CD4-positive, alpha-beta memory T cell (primary cell): ENCODE results near the gene LDLRAD2. TPM values are rescaled to one million over a fixed set of nuclear protein-coding genes. Genes with fewer than 3 reads are reported as not detected.

Experiments
- CTCF ChIA-PET: fragments of 350-600 bp; sonication (Branson Sonifier 250); formaldehyde crosslinking; loops from one replicate; lab custom pipeline; 2021; ENCODE audit warnings: inconsistent platforms; ENCODE audit not compliant: partially characterized antibody; lab: Charles Lee
- POLR2A ChIA-PET: fragments of 350-600 bp; sonication (Branson Sonifier 250); formaldehyde crosslinking; loops from one replicate; lab custom pipeline; 2021; ENCODE audit not compliant: partially characterized antibody; lab: Charles Lee
- DNase-seq, 5 donors: peaks; one replicate each; pipeline versions ENCODE4 v3.0.0 to v3.0.0-alpha.2; 2020 to 2022; ENCODE audit warnings: mixed read lengths in 1 of 5
- H3K27ac ChIP-seq: one replicate; pipeline ENCODE4 v1.7.0; 2013; ENCODE audit warnings: low read depth, low read length
- H3K27me3 ChIP-seq: 2 replicates; pipeline ENCODE4 v1.7.0; 2013; ENCODE audit warnings: mild to moderate bottlenecking, low read length, moderate library complexity; ENCODE audit not compliant: insufficient read depth
- H3K36me3 ChIP-seq: 2 replicates; pipeline ENCODE4 v1.7.0; 2013; ENCODE audit warnings: mild to moderate bottlenecking, low read length, moderate library complexity; ENCODE audit not compliant: insufficient read depth
- H3K4me1 ChIP-seq: 2 replicates; pipeline ENCODE4 v1.7.0; 2013; ENCODE audit warnings: mild to moderate bottlenecking, low read length, moderate library complexity; ENCODE audit not compliant: insufficient read depth
- H3K4me3 ChIP-seq, 2 donors: one replicate each; pipeline ENCODE4 v1.7.0; 2013; ENCODE audit warnings: low read length in 2 of 2, mild to moderate bottlenecking in 1 of 2
- H3K9me3 ChIP-seq, 2 donors: one replicate each; pipeline ENCODE4 v1.7.0; 2013; ENCODE audit warnings: low read length in 2 of 2, control low read depth in 1 of 2; ENCODE audit not compliant: control insufficient read depth in 1 of 2
- H3K27ac Mint-ChIP-seq, 7 donors: one replicate each; pipeline ENCODE4 v1.8.0; 2020 to 2021; ENCODE audit warnings: mixed read lengths in 7 of 7, mild to moderate bottlenecking in 6 of 7, inconsistent platforms in 3 of 7, moderate library complexity in 3 of 7
- H3K27me3 Mint-ChIP-seq, 2 donors: one replicate each; pipeline ENCODE4 v1.8.0; 2020 to 2021; ENCODE audit warnings: mixed read lengths in 2 of 2
- H3K36me3 Mint-ChIP-seq, 2 donors: one replicate each; pipeline ENCODE4 v1.8.0; 2020 to 2021; ENCODE audit warnings: mixed read lengths in 2 of 2, inconsistent platforms in 1 of 2, mild to moderate bottlenecking in 1 of 2
- H3K4me1 Mint-ChIP-seq, 4 donors: one replicate each; pipeline ENCODE4 v1.8.0; 2020 to 2021; ENCODE audit warnings: mixed read lengths in 4 of 4, mild to moderate bottlenecking in 1 of 4
- H3K4me3 Mint-ChIP-seq, 8 donors: one replicate each; pipeline ENCODE4 v1.8.0; 2020 to 2021; ENCODE audit warnings: mixed read lengths in 8 of 8, mild to moderate bottlenecking in 7 of 8, moderate library complexity in 6 of 8, inconsistent platforms in 3 of 8
- H3K9me3 Mint-ChIP-seq, 8 donors: one replicate each; pipeline ENCODE4 v1.8.0; 2020 to 2021; ENCODE audit warnings: mixed read lengths in 8 of 8, mild to moderate bottlenecking in 5 of 8, inconsistent platforms in 3 of 8, moderate library complexity in 1 of 8
- intact Hi-C: fragments of 100-400 bp; cut with micrococcal nuclease; formaldehyde crosslinking; loops from one replicate; pipeline ENCODE4 v1.15.1; 2023
- polyA plus RNA-seq, 2 donors: library from polyadenylated mRNA; unstranded; fragments of 300-500 nt; fragmentation: Illumina TruSeq; gene quantifications; one replicate each; pipeline ENCODE4 v1.2.3, GENCODE V29; 2021
- total RNA-seq, 2 experiments: library from RNA; stranded (reverse); gene quantifications; one replicate each; pipeline ENCODE4 v1.2.3, GENCODE V29; 2021

Gene LDLRAD2
- total and polyA plus RNA-seq, 4 experiments from 2014 or later: not detected

- H3K27me3 Mint-ChIP-seq: peaks cover 0 to 3% of the 10 kb centered on the region in 2 donors
- no peaks in the 10 kb centered on the region for H3K36me3 ChIP-seq
- no peaks in the 10 kb centered on the region for H3K9me3 Mint-ChIP-seq
- H3K4me3 Mint-ChIP-seq: no peak overlapping the region
- H3K4me1 ChIP-seq: no peaks in the 10 kb centered on the region
- H3K27ac Mint-ChIP-seq: no peak overlapping the region
- no peak for DNase-seq
- CTCF ChIA-PET: no interaction called here
- POLR2A ChIA-PET: no interaction called here
- H3K4me3 ChIP-seq: no peak overlapping the region
- no peaks in the 10 kb centered on the region for H3K36me3 Mint-ChIP-seq
- no peaks in the 10 kb centered on the region for H3K27me3 ChIP-seq
- H3K9me3 ChIP-seq: no peaks in the 10 kb centered on the region
- H3K27ac ChIP-seq: no peak overlapping the region
- intact Hi-C loops: no loop called here
- peaks cover 0 to 1% (median 0%) of the 10 kb centered on the region in 4 donors for H3K4me1 Mint-ChIP-seq
Observed at GRCh38 chr1:21871943-21872342, 59.9 kb downstream of the LDLRAD2 start.

- Histone ChIP-seq H3K27me3 (no peaks in the 10 kb centered on the region), H3K27ac (no peak overlapping the region), H3K4me3 (no peak overlapping the region), H3K36me3 (no peaks in the 10 kb centered on the region), H3K9me3 (no peaks in the 10 kb centered on the region), H3K4me1 (no peaks in the 10 kb centered on the region)
- no peaks in the 10 kb centered on the region for H3K9me3 Mint-ChIP-seq
- no peak overlapping the region for H3K4me3 Mint-ChIP-seq
- intact Hi-C loops: no loop called here
- POLR2A ChIA-PET: no interaction called here
- CTCF ChIA-PET: no interaction called here
- peaks cover 0 to 3% of the 10 kb centered on the region in 2 donors for H3K27me3 Mint-ChIP-seq
- no peak for DNase-seq
- H3K4me1 Mint-ChIP-seq: peaks cover 0 to 1% (median 0%) of the 10 kb centered on the region in 4 donors
- H3K27ac Mint-ChIP-seq: no peak overlapping the region
- no peaks in the 10 kb centered on the region for H3K36me3 Mint-ChIP-seq
Observed at GRCh38 chr1:21872445-21873079, 60.5 kb downstream of the LDLRAD2 start.

DNA sequence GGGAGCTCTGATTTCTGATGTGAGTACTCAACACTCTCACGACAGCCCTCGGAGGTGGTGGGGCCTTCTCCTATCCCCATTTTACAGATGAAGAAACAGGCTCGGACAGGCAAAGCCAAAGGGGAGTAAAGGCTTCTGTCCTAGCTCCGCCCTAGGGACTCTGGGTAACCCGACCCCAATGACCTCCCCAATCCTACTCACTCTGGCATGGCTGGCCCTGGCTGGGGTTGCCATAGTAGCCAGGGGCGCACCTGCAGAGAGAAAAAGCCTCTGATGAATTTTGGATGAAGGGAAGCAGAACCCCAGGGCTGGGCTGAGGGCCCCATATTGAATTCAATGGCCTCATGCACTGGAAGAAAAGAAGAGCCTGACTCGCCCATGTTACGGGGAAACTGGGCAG is 61.1 kb downstream of the LDLRAD2 start:
- no peak overlapping the region for H3K4me3 ChIP-seq
- H3K4me1 Mint-ChIP-seq: peaks cover 0 to 1% (median 0%) of the 10 kb centered on the region in 4 donors
- H3K4me3 Mint-ChIP-seq: no peak overlapping the region
- H3K27ac ChIP-seq: no peak overlapping the region
- H3K9me3 ChIP-seq: no peaks in the 10 kb centered on the region
- no peaks in the 10 kb centered on the region for H3K36me3 ChIP-seq
- DNase-seq: no peak
- H3K27ac Mint-ChIP-seq: no peak overlapping the region
- H3K36me3 Mint-ChIP-seq: no peaks in the 10 kb centered on the region
- intact Hi-C loops: no loop called here
- POLR2A ChIA-PET: no interaction called here
- no peaks in the 10 kb centered on the region for H3K27me3 ChIP-seq
- CTCF ChIA-PET: no interaction called here
- no peaks in the 10 kb centered on the region for H3K4me1 ChIP-seq
- peaks cover 0 to 3% of the 10 kb centered on the region in 2 donors for H3K27me3 Mint-ChIP-seq
- H3K9me3 Mint-ChIP-seq: no peaks in the 10 kb centered on the region

- Histone ChIP-seq H3K9me3 (no peaks in the 10 kb centered on the region), H3K4me1 (no peaks in the 10 kb centered on the region), H3K27me3 (no peaks in the 10 kb centered on the region), H3K4me3 (no peak overlapping the region), H3K36me3 (no peaks in the 10 kb centered on the region), H3K27ac (no peak overlapping the region)
- ChIA-PET POLR2A (no interaction called here), CTCF (no interaction called here)
- Mint-ChIP-seq H3K36me3 (no peaks in the 10 kb centered on the region), H3K4me3 (no peak overlapping the region), H3K27me3 (peaks cover 0 to 3% of the 10 kb centered on the region in 2 donors), H3K9me3 (no peaks in the 10 kb centered on the region), H3K27ac (no peak overlapping the region), H3K4me1 (peaks cover 0 to 1% (median 0%) of the 10 kb centered on the region in 4 donors)
- DNase-seq: no peak
- intact Hi-C loops: no loop called here
Observed at GRCh38 chr1:21873761-21874160, 61.7 kb downstream of the LDLRAD2 start.

DNA sequence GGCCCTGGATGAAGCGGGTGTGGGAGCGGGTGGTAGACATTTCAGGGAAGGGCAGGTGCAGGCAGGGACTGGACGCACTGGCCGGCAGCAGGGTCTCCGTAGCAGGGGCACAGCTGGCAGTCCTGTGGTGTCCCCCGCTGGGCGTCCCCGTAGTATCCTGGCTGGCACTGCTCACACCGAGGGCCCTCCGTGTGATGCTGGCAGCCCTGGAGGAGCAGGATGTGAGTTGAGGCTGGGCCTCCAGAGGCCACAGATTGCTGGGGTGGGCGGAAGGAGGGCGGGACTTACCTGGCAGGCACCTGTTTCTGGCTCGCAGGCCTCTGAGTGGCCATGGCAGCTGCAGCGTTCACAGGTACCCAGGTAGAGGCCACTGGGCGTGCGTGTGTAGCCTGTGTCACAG is 62.3 kb downstream of the LDLRAD2 start:
- H3K27me3 ChIP-seq: no peaks in the 10 kb centered on the region

More for the DNA sequence above, 62.3 kb downstream of the LDLRAD2 start:
- no peaks in the 10 kb centered on the region for H3K4me1 Mint-ChIP-seq
- Histone ChIP-seq H3K9me3 (no peaks in the 10 kb centered on the region), H3K36me3 (no peaks in the 10 kb centered on the region), H3K27ac (no peak overlapping the region), H3K4me1 (no peaks in the 10 kb centered on the region), H3K4me3 (no peak overlapping the region)
- intact Hi-C loops: no loop called here
- no peaks in the 10 kb centered on the region for H3K36me3 Mint-ChIP-seq
- no peak for DNase-seq
- no peaks in the 10 kb centered on the region for H3K9me3 Mint-ChIP-seq
- no peak overlapping the region for H3K4me3 Mint-ChIP-seq
- ChIA-PET POLR2A (no interaction called here), CTCF (no interaction called here)
- H3K27ac Mint-ChIP-seq: no peak overlapping the region
- peaks cover 0 to 3% of the 10 kb centered on the region in 2 donors for H3K27me3 Mint-ChIP-seq

Other genes starting within 250 kb of the LDLRAD2 start
- under 1 TPM; 0.23 to 0.72 TPM for gene RAP1GAP, start 142.9 kb upstream of the LDLRAD2 start, total RNA-seq
- gene RAP1GAP, start 142.9 kb upstream of the LDLRAD2 start, polyA plus RNA-seq: not detected
- gene USP48, start 29.1 kb upstream of the LDLRAD2 start, total RNA-seq: 100 to 1,000 TPM; 110 to 117 TPM
- gene USP48, start 29.1 kb upstream of the LDLRAD2 start, polyA plus RNA-seq: 10 to 100 TPM; 36.1 to 42.4 TPM
- 1 to 10 TPM; 1.2 TPM for gene HSPG2, start 125.0 kb downstream of the LDLRAD2 start, total RNA-seq
- not detected for gene HSPG2, start 125.0 kb downstream of the LDLRAD2 start, polyA plus RNA-seq
- not detected for gene CELA3B, start 164.8 kb downstream of the LDLRAD2 start, total RNA-seq
- not detected for gene CELA3B, start 164.8 kb downstream of the LDLRAD2 start, polyA plus RNA-seq
- gene CELA3A, start 189.4 kb downstream of the LDLRAD2 start, total RNA-seq: not detected
- gene CELA3A, start 189.4 kb downstream of the LDLRAD2 start, polyA plus RNA-seq: not detected
- 100 to 1,000 TPM; 195 to 202 TPM for gene CDC42, start 240.4 kb downstream of the LDLRAD2 start, total RNA-seq
- 100 to 1,000 TPM; 159 to 320 TPM for gene CDC42, start 240.4 kb downstream of the LDLRAD2 start, polyA plus RNA-seq